D721Med (cell line): ENCODE measurements around the gene BRWD1.
A peak's percentile ranks its signal among the peaks of the same experiment; 100 is the strongest.

Source experiments
- DNase-seq: peaks from one replicate; pipeline ENCODE4 v3.0.0; 2011; ENCODE audit warnings: low spot score; ENCODE audit not compliant: insufficient read length
- FAIRE-seq: peaks from 2 replicates; lab custom pipeline; 2011; peaks lifted over from hg19 to GRCh38; lab: Jason Lieb, UNC
- CTCF ChIP-seq: IDR thresholded peaks from 2 replicates; pipeline ENCODE4 v1.5.1; 2012; ENCODE audit warnings: mild to moderate bottlenecking, control low read depth; ENCODE audit not compliant: insufficient read depth; ENCODE audit errors: missing control alignments

Gene BRWD1

GRCh38 chr21:39348355-39349210 is 35.2 kb upstream of the BRWD1 start, which contains the start of gene HMGN1:
HMGN1 (minus strand) TSS chr21:39349088; CDS start chr21:39348917, 171 bp downstream.
- no peak for TF ChIP-seq CTCF
- DNase-seq (peak; percentile 48), FAIRE-seq (no peak)

GRCh38 chr21:39348040-39348354 is 34.6 kb upstream of the BRWD1 start:
- FAIRE-seq (no peak), DNase-seq (no peak)
- no peak for TF ChIP-seq CTCF

- FAIRE-seq (no peak), DNase-seq (no peak)
- TF ChIP-seq CTCF: no peak
Measured at GRCh38 chr21:39347537-39347936, 34.1 kb upstream of the BRWD1 start.

- no peak for TF ChIP-seq CTCF
- FAIRE-seq (no peak), DNase-seq (no peak)
Measured at GRCh38 chr21:39346671-39347331, 33.4 kb upstream of the BRWD1 start.

GRCh38 chr21:39346206-39346605 is 32.8 kb upstream of the BRWD1 start:
- DNase-seq (no peak), FAIRE-seq (no peak)
- no peak for TF ChIP-seq CTCF

- DNase-seq (no peak), FAIRE-seq (no peak)
- TF ChIP-seq CTCF: no peak
Measured at GRCh38 chr21:39345440-39345839, 32.0 kb upstream of the BRWD1 start.

GRCh38 chr21:39344848-39345247 is 31.4 kb upstream of the BRWD1 start:
- no peak for TF ChIP-seq CTCF
- FAIRE-seq (no peak), DNase-seq (no peak)
